GM13977 (cell line): ENCODE measurements around the gene NMNAT2.

Experiments
- DNase-seq: peaks from one replicate; pipeline ENCODE4 v3.0.0; 2012; ENCODE audit warnings: low spot score
- CTCF ChIP-seq: IDR thresholded peaks from 2 replicates; pipeline ENCODE4 v1.5.1; 2012; ENCODE audit warnings: mild to moderate bottlenecking, control low read depth; ENCODE audit not compliant: insufficient read depth; ENCODE audit errors: extremely low read depth, missing control alignments
- in situ Hi-C: fragments of 300-500 bp; cut with MboI; formaldehyde crosslinking; loops from one replicate; pipeline ENCODE4 v1.12.0; 2022; ENCODE audit warnings: low sequenced_read_pairs, low pct_unique_long_range_greater_than_20kb, mixed read lengths, inconsistent platforms; ENCODE audit not compliant: unreplicated experiment

NMNAT2 gene

GRCh38 chr1:183267646-183268431, 150.3 kb downstream of the NMNAT2 start:
- in situ Hi-C loops = no loop called here
- TF ChIP-seq CTCF = no peak
- DNase-seq = no peak

GRCh38 chr1:183263886-183264602, 154.1 kb downstream of the NMNAT2 start:
- no peak for DNase-seq

GRCh38 chr1:183262628-183263200, 155.5 kb downstream of the NMNAT2 start:
- no peak for TF ChIP-seq CTCF
- DNase-seq = no peak
- in situ Hi-C loops = no loop called here

More at GRCh38 chr1:183263886-183264602, 154.1 kb downstream of the NMNAT2 start:
- in situ Hi-C loops = no loop called here
- no peak for TF ChIP-seq CTCF

GRCh38 chr1:183259924-183260323, 158.3 kb downstream of the NMNAT2 start:
- in situ Hi-C loops = no loop called here
- no peak for TF ChIP-seq CTCF
- no peak for DNase-seq

- no peak for TF ChIP-seq CTCF
- in situ Hi-C loops = no loop called here
- no peak for DNase-seq
Measured at GRCh38 chr1:183255073-183255472, 163.1 kb downstream of the NMNAT2 start.

GRCh38 chr1:183251959-183252450, 166.2 kb downstream of the NMNAT2 start:
- in situ Hi-C loops = no loop called here
- DNase-seq = no peak
- TF ChIP-seq CTCF = no peak
